WI38 (cell line): ENCODE results near the gene PCYT1A.

Experiments
- H3K4me3 ChIP-seq: 2 replicates; pipeline ENCODE4 v1.5.1; 2011; ENCODE audit warnings: low read depth, mild to moderate bottlenecking, control low read depth, low read length
- CTCF ChIP-seq: IDR thresholded peaks from 2 replicates; pipeline ENCODE4 v1.5.1; 2012; ENCODE audit warnings: low read depth, mild to moderate bottlenecking, control low read depth, low read length

PCYT1A gene

DNA sequence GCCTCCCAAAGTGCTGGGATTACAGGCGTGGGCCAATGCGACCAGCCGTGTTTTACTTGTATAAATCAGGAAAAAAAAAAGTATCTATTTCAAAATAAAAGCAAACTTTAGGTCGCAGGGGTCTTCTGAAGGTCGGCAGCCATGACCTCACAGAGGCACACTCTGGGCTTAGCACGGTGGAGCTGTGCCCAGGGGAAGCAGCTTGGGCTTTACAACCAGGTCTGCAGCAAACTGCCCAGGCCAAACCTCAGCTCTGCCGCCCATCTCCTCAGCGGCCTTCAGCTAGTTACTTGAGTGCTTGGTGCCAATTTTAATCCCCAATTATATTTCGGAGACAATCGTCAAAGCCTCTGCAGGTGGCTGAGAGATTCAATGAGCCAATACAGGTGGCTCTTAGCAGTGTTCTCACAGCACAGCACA is 106.4 kb downstream of the PCYT1A start:
- TF ChIP-seq CTCF: no peak
- H3K4me3 ChIP-seq: no peak overlapping the region

GRCh38 chr3:196180346-196180745 is 107.2 kb downstream of the PCYT1A start:
- H3K4me3 ChIP-seq: no peak overlapping the region
- no peak for TF ChIP-seq CTCF
